HL-60/S4 (cell line): Measurements from ENCODE around the gene ETS1.

Experiments used
- in situ Hi-C: fragments of 300-500 bp; cut with MboI; formaldehyde crosslinking; loops from 2 replicates; pipeline ENCODE4 v1.14.3; 2022; ENCODE audit warnings: low sequenced_read_pairs

ETS1 gene

GRCh38 chr11:128619540-128620308, 32.4 kb upstream of the ETS1 start:
- in situ Hi-C loops = no loop called here

DNA sequence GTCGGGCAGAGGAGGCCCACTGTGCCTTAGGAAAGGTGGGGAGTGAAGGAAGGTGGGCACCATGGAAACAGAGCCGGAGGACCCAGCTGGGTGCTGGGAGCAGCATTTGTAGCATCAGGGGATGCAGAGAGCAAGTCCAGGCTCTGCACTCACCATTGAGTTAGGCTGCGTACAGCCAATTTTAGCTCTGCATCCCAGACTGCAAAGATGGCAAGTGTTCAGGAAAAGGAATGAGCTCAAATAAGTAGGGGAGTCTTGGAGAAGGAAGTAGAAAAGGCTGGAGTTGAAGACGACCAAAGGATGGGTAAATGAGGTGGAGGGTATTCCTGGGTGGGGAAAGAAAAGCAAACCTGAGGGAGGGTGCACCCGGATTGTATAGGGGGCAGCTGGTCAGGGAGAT, 31.6 kb upstream of the ETS1 start:
- in situ Hi-C loops = no loop called here

DNA sequence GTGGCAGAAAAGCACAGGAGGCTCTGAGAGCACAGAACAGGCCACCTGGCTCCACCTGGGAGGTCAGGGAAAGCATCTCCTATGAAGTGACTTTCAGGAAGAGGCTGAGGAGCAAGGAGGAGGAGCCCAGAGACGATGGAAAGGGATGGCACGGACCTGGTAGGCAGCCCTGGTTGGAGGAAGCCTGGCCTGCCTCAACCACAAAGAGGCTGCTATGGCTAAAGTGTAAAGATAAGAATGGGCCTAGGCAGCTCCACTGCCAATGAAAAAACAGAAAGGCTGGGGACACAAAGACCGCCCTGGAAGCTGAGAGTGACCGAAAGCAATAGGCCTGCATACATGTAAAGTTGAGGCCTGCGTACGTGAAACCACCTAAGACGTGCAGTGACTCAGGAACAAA, 31.2 kb upstream of the ETS1 start:
- in situ Hi-C loops = no loop called here

DNA sequence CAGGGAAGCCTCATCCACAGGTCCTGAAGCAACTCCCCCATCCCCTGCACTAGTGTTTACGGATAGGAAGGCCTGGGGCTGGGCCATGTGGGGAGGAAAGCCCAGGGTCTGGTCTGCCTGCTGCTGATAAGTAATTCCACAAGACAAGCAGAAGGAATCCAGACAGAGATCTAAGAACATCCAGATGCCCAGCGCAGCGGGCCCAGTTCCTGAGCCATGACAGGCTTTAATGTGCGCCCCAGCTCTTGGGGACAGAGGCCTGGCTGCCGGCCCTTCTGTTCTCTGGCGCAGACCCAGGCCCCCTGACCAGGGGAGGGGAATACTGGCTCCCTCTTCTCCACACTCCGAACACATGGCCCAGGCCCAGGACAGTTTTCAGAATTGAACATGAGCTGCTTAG, 28.8 kb upstream of the ETS1 start:
- in situ Hi-C loops = no loop called here

- in situ Hi-C loops = no loop called here
These were observed 28.3 kb upstream of the ETS1 start for GRCh38 chr11:128615612-128616011.

DNA sequence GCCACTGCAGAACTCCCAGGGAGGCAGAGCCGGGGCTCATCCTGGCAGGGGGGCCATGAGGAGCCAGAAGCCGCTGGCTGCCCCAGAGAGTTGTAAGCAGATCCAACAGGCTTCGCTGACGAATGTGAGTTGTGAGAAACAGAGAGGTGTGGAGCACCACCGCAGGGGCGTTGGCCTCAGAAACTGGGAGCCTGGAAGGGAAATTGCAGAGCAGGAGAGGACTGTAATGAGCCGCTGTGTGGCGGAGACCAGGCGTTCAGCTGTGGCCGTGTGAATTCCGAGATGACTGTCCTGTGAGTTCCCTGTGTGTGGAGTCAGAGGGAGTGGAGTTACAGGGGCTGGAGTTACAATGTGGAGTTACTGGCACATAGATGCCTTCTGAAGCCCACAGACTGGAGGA, 27.7 kb upstream of the ETS1 start:
- in situ Hi-C loops = no loop called here

DNA sequence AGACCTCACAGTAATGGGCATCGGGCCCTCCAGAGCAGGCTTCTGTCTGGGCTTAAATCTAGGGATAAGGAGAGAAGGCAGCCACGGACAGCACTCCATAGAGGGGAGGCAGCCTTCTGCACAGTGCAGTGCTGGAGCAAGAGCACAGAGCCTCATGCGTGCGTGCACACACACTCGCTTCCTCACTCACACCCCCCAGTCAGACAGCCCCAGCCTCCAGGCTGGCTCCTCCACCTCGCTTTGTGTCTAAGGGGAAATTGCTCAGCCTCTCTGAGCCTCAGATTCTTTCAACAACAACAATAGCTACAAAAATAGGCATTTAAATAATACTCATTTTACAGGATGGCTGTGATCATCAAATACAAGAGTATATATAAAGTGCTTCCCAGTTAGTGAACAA, 26.7 kb upstream of the ETS1 start:
- in situ Hi-C loops = no loop called here

- in situ Hi-C loops = no loop called here
These were observed 26.1 kb upstream of the ETS1 start for GRCh38 chr11:128613300-128613995.

- in situ Hi-C loops = no loop called here
These were observed 23.6 kb upstream of the ETS1 start for GRCh38 chr11:128610721-128611617.

GRCh38 chr11:128609785-128610184, 22.4 kb upstream of the ETS1 start:
- in situ Hi-C loops = no loop called here

GRCh38 chr11:128608746-128609407, 21.5 kb upstream of the ETS1 start:
- in situ Hi-C loops = no loop called here

DNA sequence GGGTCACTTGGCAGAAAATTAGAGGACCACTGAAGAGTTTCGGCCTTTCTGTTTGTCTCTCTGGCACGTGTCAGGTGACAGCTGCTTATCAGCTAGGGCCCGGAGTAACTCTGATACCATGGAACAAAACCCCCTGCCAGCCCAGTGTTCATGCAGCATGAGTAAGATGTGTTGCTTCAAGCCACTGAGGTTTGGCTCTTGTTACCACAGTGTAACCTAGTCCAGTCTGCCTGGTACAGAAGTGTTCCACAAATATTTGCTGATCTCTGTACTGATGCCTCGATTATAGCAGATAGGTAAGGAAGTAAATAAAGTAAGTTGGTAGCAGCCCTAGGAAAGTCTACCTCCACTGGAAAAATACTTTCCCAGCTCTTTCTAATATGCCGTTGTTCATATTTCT, 20.5 kb upstream of the ETS1 start:
- in situ Hi-C loops = no loop called here

DNA sequence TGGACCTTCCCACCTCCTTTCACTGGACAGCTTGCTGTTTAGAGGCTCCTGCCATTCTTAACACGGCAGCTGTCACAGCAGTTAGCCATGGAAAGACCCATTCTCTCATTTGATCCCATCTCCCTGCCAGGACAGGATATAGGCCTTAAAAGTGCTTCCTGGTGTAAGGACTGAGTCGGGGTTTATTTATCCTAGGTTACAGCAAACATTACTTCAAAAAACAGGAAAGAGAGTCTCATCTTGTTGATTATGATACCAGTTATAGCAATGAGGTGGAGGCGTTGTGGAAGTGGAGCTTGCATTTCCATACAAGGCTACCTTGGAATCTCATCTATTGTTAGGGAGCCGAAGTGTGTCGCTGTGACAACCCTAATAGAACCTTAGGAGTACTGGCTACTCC, 17.4 kb upstream of the ETS1 start:
- in situ Hi-C loops = no loop called here

- in situ Hi-C loops = no loop called here
These were observed 16.5 kb upstream of the ETS1 start for GRCh38 chr11:128603752-128604414.

- in situ Hi-C loops = no loop called here
These were observed 15.8 kb upstream of the ETS1 start for GRCh38 chr11:128603003-128603696.

- in situ Hi-C loops = no loop called here
These were observed 12.4 kb upstream of the ETS1 start for GRCh38 chr11:128599729-128600128.

GRCh38 chr11:128598506-128599150, 11.3 kb upstream of the ETS1 start:
- in situ Hi-C loops = no loop called here

DNA sequence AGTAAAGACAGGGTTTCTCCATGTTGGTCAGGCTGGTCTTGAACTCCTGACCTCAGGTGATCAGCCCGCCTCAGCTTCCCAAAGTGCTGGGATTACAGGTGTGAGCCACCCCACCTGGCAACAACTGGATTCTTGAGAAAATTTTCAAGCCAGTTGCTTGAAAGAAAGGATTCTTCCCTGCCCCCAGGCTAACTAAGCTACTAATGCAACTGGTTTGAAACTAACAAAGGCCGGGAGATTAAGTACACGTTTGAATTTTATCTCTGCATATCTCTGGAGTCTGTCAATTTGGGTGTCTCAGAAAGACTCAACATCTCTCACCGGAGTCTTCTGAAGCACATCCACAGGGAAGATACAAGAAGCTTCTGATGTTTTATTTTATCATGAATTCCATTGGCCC, 10.7 kb upstream of the ETS1 start:
- in situ Hi-C loops = no loop called here

DNA sequence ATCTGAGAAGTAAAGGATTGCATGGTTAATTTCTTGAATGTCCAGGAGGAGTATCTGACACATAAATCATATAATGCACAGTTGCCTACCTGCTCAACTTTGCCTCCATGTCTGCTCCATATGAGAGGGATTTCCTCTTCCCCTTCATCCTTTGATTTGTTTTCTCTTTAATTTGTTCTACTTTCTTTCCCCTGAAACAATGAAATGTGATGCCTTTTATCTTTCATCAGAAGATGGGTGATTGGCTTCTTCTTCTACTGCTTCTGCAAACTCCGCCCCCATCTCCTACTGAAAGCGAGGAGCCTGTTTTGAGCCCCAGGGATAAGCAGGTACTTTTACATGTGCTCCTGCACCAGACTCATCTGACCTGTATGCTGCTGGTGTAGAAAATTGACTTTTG, 9.9 kb upstream of the ETS1 start:
- in situ Hi-C loops = no loop called here
